HG02885 (cell line): Measurements from ENCODE around the gene ZNF672.
"Not testable (repeated sequence)": the region's sequence is repeated elsewhere in the genome, so short reads cannot be mapped to it uniquely, and the experiment has no call there.

ENCODE experiments used
- ATAC-seq: cut with Tn5 transposase; IDR thresholded peaks from one replicate; pipeline ENCODE4 v1.9.1; 2021; ENCODE audit warnings: mild to moderate bottlenecking; ENCODE audit not compliant: unreplicated experiment, poor library complexity

Gene ZNF672

GRCh38 chr1:248882427-248882826 is 44.4 kb downstream of the ZNF672 start:
- not testable (repeated sequence) for ATAC-seq

- no peak for ATAC-seq
Observed at GRCh38 chr1:248884632-248885295, 46.7 kb downstream of the ZNF672 start.

GRCh38 chr1:248885646-248886045 is 47.6 kb downstream of the ZNF672 start:
- ATAC-seq, result no peak

GRCh38 chr1:248886237-248886895 is 48.3 kb downstream of the ZNF672 start:
- no peak for ATAC-seq

- ATAC-seq, result not testable (repeated sequence)
Observed at GRCh38 chr1:248889914-248890243, 51.9 kb downstream of the ZNF672 start.

- no peak for ATAC-seq
Observed at GRCh38 chr1:248890549-248891498, 52.8 kb downstream of the ZNF672 start.

GRCh38 chr1:248891758-248892157 is 53.7 kb downstream of the ZNF672 start:
- ATAC-seq, result no peak

- ATAC-seq, result no peak
Observed at GRCh38 chr1:248892590-248892989, 54.6 kb downstream of the ZNF672 start.

GRCh38 chr1:248894837-248895236 is 56.8 kb downstream of the ZNF672 start:
- no peak for ATAC-seq

- no peak for ATAC-seq
Observed at GRCh38 chr1:248897412-248898337, 59.7 kb downstream of the ZNF672 start.
